SK-N-MC (cell line): Measurements from ENCODE around the gene SMARCA4.

Experiments used
- EZH2 ChIP-seq: fragments of 200-600 bp; sonication (generic); IDR thresholded peaks from one replicate; pipeline ENCODE4 v1.6.1; 2017; ENCODE audit warnings: antibody characterized with exemption
- POLR2AphosphoS5 ChIP-seq: IDR thresholded peaks from 2 replicates; pipeline ENCODE4 v1.6.1; 2012; ENCODE audit warnings: mild to moderate bottlenecking, low read depth, low read length, borderline replicate concordance

GRCh38 chr19:11018763-11019162, 57.9 kb downstream of the SMARCA4 start:
- TF ChIP-seq POLR2AphosphoS5 (no peak), EZH2 (no peak)
